Neural cell (in vitro differentiated cells): ENCODE results near the gene SBK1. TPM values are rescaled to one million over a fixed set of nuclear protein-coding genes. Genes with fewer than 3 reads are reported as not detected.

ENCODE experiments used
- H2AFZ ChIP-seq: fragments of 200-600, 300-800 bp; sonication (generic), shearing (Covaris generic); 2 replicates; pipeline ENCODE4 v1.6.0; 2014; ENCODE audit warnings: low read depth, mild to moderate bottlenecking, antibody characterized with exemption, low read length, moderate library complexity
- H3F3A ChIP-seq: fragments of 200-600 bp; shearing (Covaris generic); 2 replicates; pipeline ENCODE4 v1.6.1; 2016; ENCODE audit warnings: mild to moderate bottlenecking, moderate library complexity, mixed read lengths, antibody characterized with exemption, low read length; ENCODE audit not compliant: insufficient read depth, poor library complexity, severe bottlenecking
- H3K27ac ChIP-seq: fragments of 200-600, 300-800 bp; sonication (generic), shearing (Covaris generic); 2 replicates; pipeline ENCODE4 v1.5.1; 2014; ENCODE audit warnings: mild to moderate bottlenecking, low read length, moderate library complexity
- H3K27me3 ChIP-seq: fragments of 300-800, 200-600 bp; sonication (generic), shearing (Covaris generic); 2 replicates; pipeline ENCODE4 v1.6.0; 2014; ENCODE audit warnings: mild to moderate bottlenecking, low read depth, low read length, moderate library complexity; ENCODE audit not compliant: insufficient read depth
- H3K36me3 ChIP-seq: fragments of 300-800, 200-600 bp; sonication (generic), shearing (Covaris generic); 2 replicates; pipeline ENCODE4 v1.5.1; 2014; ENCODE audit warnings: mild to moderate bottlenecking, antibody characterized with exemption, low read length, moderate library complexity; ENCODE audit not compliant: insufficient read depth
- H3K4me2 ChIP-seq: fragments of 300-800, 200-600 bp; sonication (generic), shearing (Covaris generic); 2 replicates; pipeline ENCODE4 v1.6.0; 2014; ENCODE audit warnings: mild to moderate bottlenecking, low read length
- H3K4me3 ChIP-seq: fragments of 300-800, 200-600 bp; sonication (generic), shearing (Covaris generic); 2 replicates; pipeline ENCODE4 v1.5.1; 2014; ENCODE audit warnings: mild to moderate bottlenecking, low read length, moderate library complexity
- H3K79me2 ChIP-seq: fragments of 200-600 bp; shearing (Covaris generic); replicated peaks from 2 replicates; pipeline ENCODE4 v1.6.0; 2014; ENCODE audit warnings: mild to moderate bottlenecking, low read length, moderate library complexity; ENCODE audit not compliant: insufficient read depth
- H3K9ac ChIP-seq: fragments of 300-800, 200-600 bp; sonication (generic), shearing (Covaris generic); 2 replicates; pipeline ENCODE4 v1.6.1; 2016; ENCODE audit warnings: mild to moderate bottlenecking, low read length, mixed read lengths
- H3K9me2 ChIP-seq: fragments of 200-600 bp; shearing (Covaris generic); 2 replicates; pipeline ENCODE4 v1.6.1; 2016; ENCODE audit warnings: mild to moderate bottlenecking, low read length, mixed read lengths; ENCODE audit not compliant: insufficient read depth
- H3K9me3 ChIP-seq: fragments of 200-600, 300-800 bp; sonication (generic), shearing (Covaris generic); 2 replicates; pipeline ENCODE4 v1.6.1; 2016; ENCODE audit warnings: mild to moderate bottlenecking, mixed run types, low read length, moderate library complexity, mixed read lengths
- H4K20me1 ChIP-seq: fragments of 200-600 bp; shearing (Covaris generic); 2 replicates; pipeline ENCODE4 v1.6.1; 2016; ENCODE audit warnings: mild to moderate bottlenecking, mixed run types; ENCODE audit not compliant: insufficient read depth
- CTCF ChIP-seq: fragments of 450-650 bp; IDR thresholded peaks from 2 replicates; pipeline ENCODE4 v1.5.1; 2014; ENCODE audit warnings: antibody characterized with exemption, mild to moderate bottlenecking, moderate library complexity; ENCODE audit not compliant: poor library complexity, severe bottlenecking
- EP300 ChIP-seq: fragments of 450-650 bp; conservative IDR thresholded peaks from 2 replicates; pipeline ENCODE4 v1.6.1; 2014; ENCODE audit warnings: antibody characterized with exemption, mild to moderate bottlenecking, moderate library complexity; ENCODE audit not compliant: poor library complexity, severe bottlenecking
- EZH2 ChIP-seq: fragments of 200-600, 300-800 bp; shearing (Covaris generic), sonication (generic); IDR thresholded peaks from 2 replicates; pipeline ENCODE4 v1.6.1; 2014; ENCODE audit warnings: antibody characterized with exemption, low read length, borderline replicate concordance, mild to moderate bottlenecking; ENCODE audit not compliant: insufficient read depth, poor library complexity, severe bottlenecking
- MXI1 ChIP-seq: fragments of 450-650 bp; conservative IDR thresholded peaks from 2 replicates; pipeline ENCODE4 v1.6.1; 2014; ENCODE audit warnings: antibody characterized with exemption, mild to moderate bottlenecking; ENCODE audit not compliant: poor library complexity, severe bottlenecking
- POLR2AphosphoS5 ChIP-seq: IDR thresholded peaks from 2 replicates; pipeline ENCODE4 v1.6.1; 2012
- RAD21 ChIP-seq: fragments of 450-650 bp; conservative IDR thresholded peaks from 2 replicates; pipeline ENCODE4 v1.6.1; 2014; ENCODE audit warnings: antibody characterized with exemption, mild to moderate bottlenecking, moderate library complexity
- REST ChIP-seq: IDR thresholded peaks from 2 replicates; pipeline ENCODE4 v1.6.1; 2012; ENCODE audit warnings: borderline replicate concordance
- SMC3 ChIP-seq: fragments of 450-650 bp; conservative IDR thresholded peaks from 2 replicates; pipeline ENCODE4 v1.6.1; 2014; ENCODE audit warnings: antibody characterized with exemption, mild to moderate bottlenecking, moderate library complexity; ENCODE audit not compliant: poor library complexity
- TAF1 ChIP-seq: IDR thresholded peaks from 2 replicates; pipeline ENCODE4 v1.6.1; 2012; ENCODE audit warnings: low read depth
- polyA plus RNA-seq: library from polyadenylated mRNA; depleted of rRNA; stranded (reverse); fragments of >200 nt; gene quantifications from 2 replicates; pipeline ENCODE4 v1.2.3, GENCODE V29; 2014

Gene SBK1
- polyA plus RNA-seq, 1 donor from 2014 or later = 18.2 TPM

GRCh38 chr16:28317040-28317880 lies 24.9 kb downstream of the SBK1 start:
- Histone ChIP-seq H3K4me3 (no peak overlapping the region), H3K9me2 (no peaks in the 10 kb centered on the region), H3F3A (no peaks in the 10 kb centered on the region), H4K20me1 (peaks cover 28% of the 10 kb centered on the region), H3K27me3 (no peaks in the 10 kb centered on the region), H3K79me2 (peaks cover 17% of the 10 kb centered on the region), H3K27ac (no peak overlapping the region), H3K9ac (no peak overlapping the region), H2AFZ (no peak overlapping the region), H3K36me3 (no peaks in the 10 kb centered on the region), H3K4me2 (no peak overlapping the region), H3K9me3 (no peaks in the 10 kb centered on the region)
- peak; percentile 42 for TF ChIP-seq RAD21
- no peak for TF ChIP-seq MXI1
- no peak for TF ChIP-seq EZH2
- no peak for TF ChIP-seq EP300
- TF ChIP-seq REST = no peak
- TF ChIP-seq SMC3 = peak; percentile 55
- no peak for TF ChIP-seq POLR2AphosphoS5
- no peak for TF ChIP-seq TAF1
- TF ChIP-seq CTCF = peak; percentile 63

GRCh38 chr16:28318042-28318744 lies 25.9 kb downstream of the SBK1 start:
- Histone ChIP-seq H3K27ac (no peak overlapping the region), H3K9me2 (no peaks in the 10 kb centered on the region), H3K4me2 (no peak overlapping the region), H3F3A (no peaks in the 10 kb centered on the region), H3K9me3 (no peaks in the 10 kb centered on the region), H4K20me1 (peaks cover 25% of the 10 kb centered on the region), H3K4me3 (no peak overlapping the region), H3K27me3 (no peaks in the 10 kb centered on the region), H3K79me2 (peaks cover 14% of the 10 kb centered on the region), H2AFZ (no peak overlapping the region), H3K9ac (no peak overlapping the region), H3K36me3 (no peaks in the 10 kb centered on the region)
- no peak for TF ChIP-seq EP300
- no peak for TF ChIP-seq POLR2AphosphoS5
- no peak for TF ChIP-seq CTCF
- no peak for TF ChIP-seq SMC3
- TF ChIP-seq EZH2 = no peak
- no peak for TF ChIP-seq TAF1
- no peak for TF ChIP-seq RAD21
- TF ChIP-seq MXI1 = no peak
- no peak for TF ChIP-seq REST
